A549 treated with ZK216348 at 1 μM for 4 hours (cell line): ENCODE measurements around the gene ARMH4. TPM values are rescaled to one million over a fixed set of nuclear protein-coding genes. Genes with fewer than 3 reads are reported as not detected.

Source experiments
- total RNA-seq: library from RNA; stranded (reverse); fragments of 200-300 nt; extraction: Qiagen RNA extraction; gene quantifications from 5 replicates; pipeline ENCODE4 v1.2.3, GENCODE V29; 2022; ENCODE audit warnings: low read depth

The ARMH4 gene, protein sequence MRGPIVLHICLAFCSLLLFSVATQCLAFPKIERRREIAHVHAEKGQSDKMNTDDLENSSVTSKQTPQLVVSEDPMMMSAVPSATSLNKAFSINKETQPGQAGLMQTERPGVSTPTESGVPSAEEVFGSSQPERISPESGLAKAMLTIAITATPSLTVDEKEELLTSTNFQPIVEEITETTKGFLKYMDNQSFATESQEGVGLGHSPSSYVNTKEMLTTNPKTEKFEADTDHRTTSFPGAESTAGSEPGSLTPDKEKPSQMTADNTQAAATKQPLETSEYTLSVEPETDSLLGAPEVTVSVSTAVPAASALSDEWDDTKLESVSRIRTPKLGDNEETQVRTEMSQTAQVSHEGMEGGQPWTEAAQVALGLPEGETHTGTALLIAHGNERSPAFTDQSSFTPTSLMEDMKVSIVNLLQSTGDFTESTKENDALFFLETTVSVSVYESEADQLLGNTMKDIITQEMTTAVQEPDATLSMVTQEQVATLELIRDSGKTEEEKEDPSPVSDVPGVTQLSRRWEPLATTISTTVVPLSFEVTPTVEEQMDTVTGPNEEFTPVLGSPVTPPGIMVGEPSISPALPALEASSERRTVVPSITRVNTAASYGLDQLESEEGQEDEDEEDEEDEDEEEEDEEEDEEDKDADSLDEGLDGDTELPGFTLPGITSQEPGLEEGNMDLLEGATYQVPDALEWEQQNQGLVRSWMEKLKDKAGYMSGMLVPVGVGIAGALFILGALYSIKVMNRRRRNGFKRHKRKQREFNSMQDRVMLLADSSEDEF
- 0.53 to 1.1 TPM (median 0.62 TPM) in 5 replicates for total RNA-seq

DNA sequence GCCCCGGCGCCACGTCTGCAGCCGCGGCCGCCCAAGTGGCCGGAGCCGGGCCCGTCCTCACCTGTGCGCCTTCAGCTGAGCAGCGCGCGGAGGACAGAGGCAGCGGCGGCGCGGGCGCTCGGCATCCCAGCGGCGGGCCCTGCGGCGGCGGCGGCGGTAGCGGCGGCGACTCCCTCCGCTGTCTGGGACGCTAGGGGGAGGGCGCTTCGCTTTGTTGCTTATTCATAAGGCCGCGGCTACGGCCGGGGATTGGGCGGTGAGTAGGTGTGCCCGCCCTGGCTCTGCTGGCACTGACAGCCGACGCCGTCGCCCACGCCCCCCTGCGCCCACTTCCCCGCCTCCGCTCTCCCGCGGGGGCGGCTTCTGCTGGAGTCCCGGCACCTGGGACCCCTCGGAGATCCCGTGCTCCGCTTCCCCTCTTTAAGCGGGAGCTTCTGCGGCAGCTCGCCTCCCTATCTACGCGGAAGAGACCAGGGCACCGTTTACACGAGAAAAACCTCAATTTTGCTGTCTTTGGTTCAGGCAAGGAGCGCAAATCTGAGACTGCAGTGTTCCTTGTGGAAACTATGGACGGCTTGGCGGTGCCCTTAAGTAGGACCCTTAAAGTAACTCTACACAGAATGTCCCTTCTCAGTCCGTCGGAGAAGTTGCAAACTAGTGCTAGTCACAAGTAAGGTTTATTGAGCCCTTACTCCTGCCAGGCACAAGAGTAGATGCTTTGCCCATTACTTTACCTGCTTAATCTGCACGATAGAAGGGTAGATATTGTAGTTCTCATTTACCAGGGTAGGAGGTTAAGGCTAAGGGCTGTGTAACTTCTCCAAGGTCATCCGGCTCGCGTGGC, at the start of gene ARMH4:
ARMH4 (minus strand) TSS at position 200 of the 844 bp plus-strand sequence. CDS start 12,855 bp downstream, outside the sequence.

DNA sequence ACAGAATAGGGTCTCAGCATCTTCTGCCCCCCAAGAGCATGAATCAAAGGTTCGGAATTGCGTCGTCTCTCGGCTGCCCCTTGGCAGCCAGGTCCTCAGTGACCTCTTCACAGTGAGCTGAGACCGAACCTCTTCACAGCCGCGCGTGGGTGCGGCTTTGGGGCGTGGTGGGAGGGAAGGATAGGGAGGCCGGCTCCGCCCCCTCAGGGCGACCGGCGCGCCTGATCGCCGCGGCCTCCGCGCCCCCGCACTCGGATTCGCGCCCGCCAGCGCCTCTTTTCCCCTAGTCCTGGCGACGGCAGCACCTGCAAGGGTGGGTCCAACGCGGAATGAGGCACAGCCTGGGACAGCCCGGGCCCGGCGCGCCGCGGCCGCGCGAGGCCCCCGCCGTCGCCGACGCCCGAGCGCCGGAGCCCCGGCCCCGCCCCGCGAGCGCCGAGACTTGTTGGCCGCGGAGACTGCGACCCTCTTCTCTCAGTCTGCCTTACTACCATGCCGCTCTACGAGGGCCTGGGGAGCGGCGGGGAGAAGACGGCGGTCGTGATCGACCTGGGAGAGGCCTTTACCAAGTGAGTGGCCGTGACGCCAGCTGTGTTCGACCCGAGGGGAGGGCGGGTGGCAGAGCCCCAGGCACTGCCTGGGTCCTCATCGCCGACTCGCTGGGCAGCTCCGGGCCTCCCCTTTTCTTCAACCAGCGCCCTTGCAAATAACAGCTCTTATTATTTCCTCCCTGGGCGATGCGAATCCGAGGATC, 47.9 kb upstream of the ARMH4 start, which contains the start of gene ACTR10:
ACTR10 (plus strand) TSS at position 424 of the 754 bp plus-strand sequence; CDS start at position 493, 69 bp downstream.

Other genes starting within 250 kb of the ARMH4 start
- 35.2 to 75.4 TPM (median 50.1 TPM) in 5 replicates for gene ACTR10, start 47.9 kb upstream of the ARMH4 start, total RNA-seq
- gene PSMA3, start 92.6 kb upstream of the ARMH4 start, total RNA-seq = 166 to 280 TPM (median 197 TPM) in 5 replicates
- gene ARID4A, start 146.3 kb upstream of the ARMH4 start, total RNA-seq = 4.5 to 8.6 TPM (median 5.8 TPM) in 5 replicates
- not detected in 5 replicates for gene TOMM20L, start 243.7 kb upstream of the ARMH4 start, total RNA-seq